Measurements from ENCODE around the gene BMP3. TPM values are rescaled to one million over a fixed set of nuclear protein-coding genes. Genes with fewer than 3 reads are reported as not detected.

BMP3 gene
- total and polyA plus RNA-seq, 5 donors from 2014 or later: not detected

GRCh38 chr4:81096566-81096965 lies 66.1 kb downstream of the BMP3 start:
- H3K9me3 Mint-ChIP-seq: peaks cover 0 to 4% (median 0%) of the 10 kb centered on the region in 7 donors
- H3K9me3 ChIP-seq (ENCODE audit: control insufficient read depth in 2 of 2, low read length in 2 of 2): no peaks in the 10 kb centered on the region

DNA sequence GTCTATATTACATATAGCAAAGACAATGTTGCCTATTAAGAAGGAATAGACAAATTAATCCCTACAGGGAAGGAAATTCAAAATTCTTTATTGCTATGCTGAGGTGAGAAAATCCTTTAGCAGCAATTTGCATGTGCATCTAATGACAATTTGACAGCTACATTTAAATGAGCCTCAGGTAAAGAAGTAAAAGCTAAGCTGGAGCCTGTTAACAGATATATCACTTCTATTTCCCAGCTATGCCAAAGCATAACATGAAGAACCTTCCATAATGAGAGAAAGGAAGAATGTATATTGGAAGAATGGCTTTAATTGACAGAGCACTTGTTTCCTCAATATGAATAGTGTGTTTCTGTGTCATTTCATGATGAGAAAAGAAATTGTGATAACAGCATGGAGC lies 71.6 kb downstream of the BMP3 start:
- DNase-seq (no peak), ATAC-seq (ENCODE audit: low read depth in 2 of 2) (no peak)
- no peaks in the 10 kb centered on the region for H3K27me3 ChIP-seq (ENCODE audit: control insufficient read depth, insufficient read depth, low read length)
- Mint-ChIP-seq H3K27ac (no peak overlapping the region), H3K4me3 (no peak overlapping the region), H3K9me3 (peaks cover 0 to 4% (median 0%) of the 10 kb centered on the region in 7 donors), H3K36me3 (no peaks in the 10 kb centered on the region), H3K27me3 (peaks cover 4% of the 10 kb centered on the region), H3K4me1 (no peaks in the 10 kb centered on the region)
- H3K36me3 ChIP-seq (ENCODE audit: control insufficient read depth, insufficient read depth, low read length): no peaks in the 10 kb centered on the region
- H3K4me3 ChIP-seq (ENCODE audit: low read depth, low read length): no peak overlapping the region
- no peaks in the 10 kb centered on the region for H3K4me1 ChIP-seq (ENCODE audit: control insufficient read depth, insufficient read depth, low read length, poor library complexity, severe bottlenecking)
- no peak overlapping the region for H3K27ac ChIP-seq (ENCODE audit: insufficient read depth, low read length, poor library complexity, severe bottlenecking)
- no peaks in the 10 kb centered on the region for H3K9me3 ChIP-seq (ENCODE audit: control insufficient read depth in 2 of 2, low read length in 2 of 2)

More at GRCh38 chr4:81096566-81096965, 66.1 kb downstream of the BMP3 start:
- H3K4me3 ChIP-seq (ENCODE audit: low read depth, low read length): no peak overlapping the region
- no peaks in the 10 kb centered on the region for H3K4me1 Mint-ChIP-seq
- no peaks in the 10 kb centered on the region for H3K27me3 ChIP-seq (ENCODE audit: control insufficient read depth, insufficient read depth, low read length)
- H3K36me3 ChIP-seq (ENCODE audit: control insufficient read depth, insufficient read depth, low read length): no peaks in the 10 kb centered on the region
- no peak overlapping the region for H3K27ac ChIP-seq (ENCODE audit: insufficient read depth, low read length, poor library complexity, severe bottlenecking)
- peaks cover 3% of the 10 kb centered on the region for H3K36me3 Mint-ChIP-seq
- H3K27ac Mint-ChIP-seq: no peak overlapping the region
- DNase-seq (no peak), ATAC-seq (ENCODE audit: low read depth in 2 of 2) (no peak)
- no peaks in the 10 kb centered on the region for H3K4me1 ChIP-seq (ENCODE audit: control insufficient read depth, insufficient read depth, low read length, poor library complexity, severe bottlenecking)
- H3K27me3 Mint-ChIP-seq: peaks cover 7% of the 10 kb centered on the region
- no peak overlapping the region for H3K4me3 Mint-ChIP-seq

GRCh38 chr4:81106150-81106549 lies 75.6 kb downstream of the BMP3 start:
- no peaks in the 10 kb centered on the region for H3K9me3 ChIP-seq (ENCODE audit: control insufficient read depth in 2 of 2, low read length in 2 of 2)
- no peak overlapping the region for H3K27ac ChIP-seq (ENCODE audit: insufficient read depth, low read length, poor library complexity, severe bottlenecking)
- no peak for DNase-seq
- no peak for ATAC-seq (ENCODE audit: low read depth in 2 of 2)
- no peaks in the 10 kb centered on the region for H3K4me1 ChIP-seq (ENCODE audit: control insufficient read depth, insufficient read depth, low read length, poor library complexity, severe bottlenecking)
- Mint-ChIP-seq H3K9me3 (no peaks in the 10 kb centered on the region), H3K27ac (no peak overlapping the region), H3K36me3 (no peaks in the 10 kb centered on the region), H3K4me3 (no peak overlapping the region), H3K27me3 (no peaks in the 10 kb centered on the region), H3K4me1 (no peaks in the 10 kb centered on the region)
- no peak overlapping the region for H3K4me3 ChIP-seq (ENCODE audit: low read depth, low read length)
- no peaks in the 10 kb centered on the region for H3K27me3 ChIP-seq (ENCODE audit: control insufficient read depth, insufficient read depth, low read length)
- H3K36me3 ChIP-seq (ENCODE audit: control insufficient read depth, insufficient read depth, low read length): no peaks in the 10 kb centered on the region

Other genes with a start within 250 kb of the BMP3 start
- gene PRKG2, start 184.5 kb downstream of the BMP3 start, total RNA-seq: 1.9 TPM
- 1 to 10 TPM in 2 of 4 donors, under 1 TPM in 1, not detected in 1; 0.41 to 2.6 (median 2.1) TPM for gene PRKG2, start 184.5 kb downstream of the BMP3 start, polyA plus RNA-seq

Data from CD4-positive, CD25-positive, alpha-beta regulatory T cell (primary cell).